Liver (tissue), 9 donors: ENCODE measurements around the gene PPP1R13B. TPM values are rescaled to one million over a fixed set of nuclear protein-coding genes. Genes with fewer than 3 reads are reported as not detected.

Source experiments
- DNase-seq: peaks from one replicate; pipeline ENCODE4 v3.0.0-alpha.2; 2017; ENCODE audit warnings: low spot score
- H3K27ac ChIP-seq, 2 donors: one replicate each; pipeline ENCODE4 v1.7.0; 2013; ENCODE audit warnings: inconsistent platforms in 2 of 2, low read length in 2 of 2, control low read depth in 1 of 2, low read depth in 1 of 2, mild to moderate bottlenecking in 1 of 2
- H3K27me3 ChIP-seq, 4 donors: one replicate each; pipeline versions ENCODE4 v1.6.1 to v1.7.0; 2013; ENCODE audit warnings: low read length in 3 of 4, inconsistent platforms in 1 of 4, mild to moderate bottlenecking in 1 of 4, moderate library complexity in 1 of 4; ENCODE audit not compliant: control insufficient read depth in 4 of 4, insufficient read depth in 4 of 4
- H3K36me3 ChIP-seq, 4 donors: one replicate each; pipeline versions ENCODE4 v1.6.1 to v1.7.0; 2013; ENCODE audit warnings: low read length in 3 of 4, mild to moderate bottlenecking in 3 of 4, low read depth in 1 of 4, moderate library complexity in 1 of 4; ENCODE audit not compliant: control insufficient read depth in 4 of 4, insufficient read depth in 3 of 4
- H3K4me1 ChIP-seq, 4 donors: one replicate each; pipeline versions ENCODE4 v1.6.1 to v1.7.0; 2013; ENCODE audit warnings: low read length in 3 of 4, mild to moderate bottlenecking in 3 of 4, moderate library complexity in 1 of 4; ENCODE audit not compliant: control insufficient read depth in 4 of 4, insufficient read depth in 4 of 4
- H3K4me3 ChIP-seq, 3 donors: one replicate each; pipeline versions ENCODE4 v1.6.1 to v1.7.0; 2013; ENCODE audit warnings: low read length in 3 of 3, control low read depth in 1 of 3, low read depth in 1 of 3, mild to moderate bottlenecking in 1 of 3
- H3K9ac ChIP-seq, 2 donors: one replicate each; pipeline ENCODE4 v1.7.0; 2013; ENCODE audit warnings: low read length in 2 of 2, mild to moderate bottlenecking in 2 of 2, moderate library complexity in 2 of 2, control low read depth in 1 of 2, low read depth in 1 of 2
- H3K9me3 ChIP-seq, 4 donors: one replicate each; pipeline versions ENCODE4 v1.6.1 to v1.7.0; 2013; ENCODE audit warnings: low read length in 3 of 4; ENCODE audit not compliant: control insufficient read depth in 4 of 4
- EGR1 ChIP-seq, 2 donors: IDR thresholded peaks; 2 replicates each; pipeline ENCODE4 v1.6.1; 2016 to 2018; ENCODE audit warnings: antibody characterized with exemption in 2 of 2, low read depth in 2 of 2
- FOXA2 ChIP-seq: IDR thresholded peaks from 2 replicates; pipeline ENCODE4 v1.6.1; 2016; ENCODE audit warnings: antibody characterized with exemption
- GABPA ChIP-seq, 2 donors: IDR thresholded peaks in 1 of 2; conservative IDR thresholded peaks in 1 of 2; 2 replicates each; pipeline ENCODE4 v1.6.1; 2016; ENCODE audit warnings: antibody characterized with exemption in 2 of 2, mild to moderate bottlenecking in 1 of 2, moderate library complexity in 1 of 2
- HNF4A ChIP-seq, 2 donors: conservative IDR thresholded peaks; 2 replicates each; pipeline ENCODE4 v1.6.1; 2016; ENCODE audit warnings: antibody characterized with exemption in 2 of 2, mild to moderate bottlenecking in 2 of 2
- HNF4G ChIP-seq: IDR thresholded peaks from 2 replicates; pipeline ENCODE4 v1.6.1; 2016; ENCODE audit warnings: antibody characterized with exemption
- RAD21 ChIP-seq, 2 donors: IDR thresholded peaks; 2 replicates each; pipeline ENCODE4 v1.6.1; 2016; ENCODE audit warnings: antibody characterized with exemption in 2 of 2, mild to moderate bottlenecking in 2 of 2
- RXRA ChIP-seq, 2 donors: IDR thresholded peaks; 2 replicates each; pipeline ENCODE4 v1.6.1; 2017 to 2018; ENCODE audit warnings: antibody characterized with exemption in 2 of 2, mild to moderate bottlenecking in 1 of 2
- TAF1 ChIP-seq: conservative IDR thresholded peaks from 2 replicates; pipeline ENCODE4 v1.6.1; 2016; ENCODE audit warnings: antibody characterized with exemption, mild to moderate bottlenecking
- WGBS: extraction: QIAGEN DNeasy Blood & Tissue Kit; methylation state at CpG from one replicate; pipeline ENCODE4 v1.1.7; 2013; 5-methylcytosine and 5-hydroxymethylcytosine counted together
- polyA plus RNA-seq, 2 donors: library from polyadenylated mRNA; stranded (reverse) in 1 of 2; unstranded in 1 of 2; fragments of 200-250 nt in 1 of 2; fragments of >200 nt in 1 of 2; fragmentation: Nextera tagmentation in 1 of 2; extraction: Ambion mirVana in 1 of 2; gene quantifications; one replicate each; pipeline versions ENCODE4 v1.2.1 to v1.2.3, GENCODE V29; 2013 to 2015
- total RNA-seq, 2 donors: library from RNA; depleted of rRNA; stranded (reverse); fragments of >200 nt; gene quantifications; one replicate each; pipeline ENCODE4 v1.2.3, GENCODE V29; 2014
- TF ChIP-seq, protein P1 (sequence below): IDR thresholded peaks from 2 replicates; pipeline ENCODE4 v1.6.1; 2016; ENCODE audit warnings: antibody characterized with exemption, mild to moderate bottlenecking
- TF ChIP-seq, protein P2 (sequence below): fragments of 150-350 bp; IDR thresholded peaks from 2 replicates; pipeline ENCODE4 v1.5.1; 2017; ENCODE audit warnings: improper control_type of control experiment, low read depth, low read length; ENCODE audit not compliant: missing input control
- TF ChIP-seq, protein P3 (sequence below): IDR thresholded peaks from 2 replicates; pipeline ENCODE4 v1.6.1; 2016; ENCODE audit warnings: antibody characterized with exemption
- donor health status: healthy.
- donor health status: healthy.
- donor health status: healthy.
- donor health status: healthy.
- donor health status: healthy.

Gene PPP1R13B
- total and polyA plus RNA-seq, 4 donors = 3.2 to 15.1 (median 5.1) TPM

DNA sequence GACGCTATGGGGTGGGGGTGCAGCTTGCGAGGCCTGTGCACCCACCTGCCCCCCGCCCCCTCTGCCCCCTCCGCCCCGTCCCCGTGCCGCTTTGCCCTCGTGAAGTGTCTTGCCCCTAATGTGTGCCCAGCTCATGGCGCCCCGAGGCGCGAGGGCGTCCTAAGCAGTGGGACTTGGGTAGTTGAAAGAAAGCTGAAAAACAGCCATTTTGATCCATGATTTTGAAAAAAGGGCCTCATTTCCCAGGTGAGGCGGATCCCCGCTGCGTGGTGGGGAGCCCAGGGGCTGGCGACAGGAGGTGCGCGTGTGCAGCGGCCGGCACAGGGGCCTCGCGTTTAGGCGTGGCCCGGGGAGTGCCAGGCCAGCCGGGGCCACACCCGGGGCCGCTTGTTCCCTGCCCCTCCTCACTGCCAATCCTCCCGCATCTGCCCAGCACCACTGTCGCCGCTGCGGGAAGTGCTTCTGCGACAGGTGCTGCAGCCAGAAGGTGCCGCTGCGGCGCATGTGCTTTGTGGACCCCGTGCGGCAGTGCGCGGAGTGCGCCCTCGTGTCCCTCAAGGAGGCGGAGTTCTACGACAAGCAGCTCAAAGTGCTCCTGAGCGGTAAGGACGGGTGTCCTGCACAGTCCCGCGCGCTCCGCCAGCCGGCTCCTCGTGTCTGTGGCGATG lies 119.9 kb downstream of the PPP1R13B start:
- TF ChIP-seq, protein P1, sequence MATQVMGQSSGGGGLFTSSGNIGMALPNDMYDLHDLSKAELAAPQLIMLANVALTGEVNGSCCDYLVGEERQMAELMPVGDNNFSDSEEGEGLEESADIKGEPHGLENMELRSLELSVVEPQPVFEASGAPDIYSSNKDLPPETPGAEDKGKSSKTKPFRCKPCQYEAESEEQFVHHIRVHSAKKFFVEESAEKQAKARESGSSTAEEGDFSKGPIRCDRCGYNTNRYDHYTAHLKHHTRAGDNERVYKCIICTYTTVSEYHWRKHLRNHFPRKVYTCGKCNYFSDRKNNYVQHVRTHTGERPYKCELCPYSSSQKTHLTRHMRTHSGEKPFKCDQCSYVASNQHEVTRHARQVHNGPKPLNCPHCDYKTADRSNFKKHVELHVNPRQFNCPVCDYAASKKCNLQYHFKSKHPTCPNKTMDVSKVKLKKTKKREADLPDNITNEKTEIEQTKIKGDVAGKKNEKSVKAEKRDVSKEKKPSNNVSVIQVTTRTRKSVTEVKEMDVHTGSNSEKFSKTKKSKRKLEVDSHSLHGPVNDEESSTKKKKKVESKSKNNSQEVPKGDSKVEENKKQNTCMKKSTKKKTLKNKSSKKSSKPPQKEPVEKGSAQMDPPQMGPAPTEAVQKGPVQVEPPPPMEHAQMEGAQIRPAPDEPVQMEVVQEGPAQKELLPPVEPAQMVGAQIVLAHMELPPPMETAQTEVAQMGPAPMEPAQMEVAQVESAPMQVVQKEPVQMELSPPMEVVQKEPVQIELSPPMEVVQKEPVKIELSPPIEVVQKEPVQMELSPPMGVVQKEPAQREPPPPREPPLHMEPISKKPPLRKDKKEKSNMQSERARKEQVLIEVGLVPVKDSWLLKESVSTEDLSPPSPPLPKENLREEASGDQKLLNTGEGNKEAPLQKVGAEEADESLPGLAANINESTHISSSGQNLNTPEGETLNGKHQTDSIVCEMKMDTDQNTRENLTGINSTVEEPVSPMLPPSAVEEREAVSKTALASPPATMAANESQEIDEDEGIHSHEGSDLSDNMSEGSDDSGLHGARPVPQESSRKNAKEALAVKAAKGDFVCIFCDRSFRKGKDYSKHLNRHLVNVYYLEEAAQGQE = no peak
- no peak for TF ChIP-seq FOXA2
- TF ChIP-seq RAD21 (IDR thresholded peaks at IDR 0.05) = no peak
- no peak for TF ChIP-seq RXRA (IDR thresholded peaks at IDR 0.05)
- TF ChIP-seq EGR1 (IDR thresholded peaks at IDR 0.05; ENCODE audit: low read depth in 2 of 2) = no peak
- no peak for TF ChIP-seq HNF4G
- WGBS = 88% methylated on average over 53 of the region's 53 CpGs
- Histone ChIP-seq H3K27me3 (no peaks in the 10 kb centered on the region), H3K4me3 (no peak overlapping the region), H3K36me3 (peaks cover 0 to 14% (median 9%) of the 10 kb centered on the region in 4 donors), H3K9me3 (no peaks in the 10 kb centered on the region), H3K27ac (no peak overlapping the region), H3K4me1 (peaks cover 0 to 20% (median 13%) of the 10 kb centered on the region in 4 donors), H3K9ac (no peak overlapping the region)
- DNase-seq = no peak

DNA sequence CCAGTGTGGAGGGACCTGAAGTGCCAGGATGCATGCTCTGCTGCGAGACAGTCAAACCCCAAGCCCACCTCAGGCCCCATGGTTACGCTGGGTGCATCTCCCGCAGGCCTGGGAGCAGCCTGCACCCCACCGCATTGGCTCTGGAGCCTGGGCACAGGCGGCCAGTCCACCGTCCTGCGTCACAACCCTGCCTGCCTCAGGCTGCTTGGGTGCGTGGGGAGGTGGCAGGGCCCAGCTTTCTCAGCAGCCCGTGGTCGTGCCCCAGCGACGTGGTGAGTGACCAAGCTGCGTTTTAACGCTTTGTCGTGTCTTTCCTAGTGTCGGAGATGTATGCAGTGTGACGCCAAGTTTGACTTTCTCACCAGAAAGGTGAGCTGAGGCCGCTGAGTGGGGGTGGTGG lies 120.9 kb downstream of the PPP1R13B start:
- TF ChIP-seq HNF4G (no peak), GABPA (IDR thresholded peaks at IDR 0.05 in 1 of 2, conservative IDR thresholded peaks at IDR 0.05 in 1 of 2) (no peak), TAF1 (no peak), HNF4A (conservative IDR thresholded peaks at IDR 0.05) (no peak)
- TF ChIP-seq, protein P2, sequence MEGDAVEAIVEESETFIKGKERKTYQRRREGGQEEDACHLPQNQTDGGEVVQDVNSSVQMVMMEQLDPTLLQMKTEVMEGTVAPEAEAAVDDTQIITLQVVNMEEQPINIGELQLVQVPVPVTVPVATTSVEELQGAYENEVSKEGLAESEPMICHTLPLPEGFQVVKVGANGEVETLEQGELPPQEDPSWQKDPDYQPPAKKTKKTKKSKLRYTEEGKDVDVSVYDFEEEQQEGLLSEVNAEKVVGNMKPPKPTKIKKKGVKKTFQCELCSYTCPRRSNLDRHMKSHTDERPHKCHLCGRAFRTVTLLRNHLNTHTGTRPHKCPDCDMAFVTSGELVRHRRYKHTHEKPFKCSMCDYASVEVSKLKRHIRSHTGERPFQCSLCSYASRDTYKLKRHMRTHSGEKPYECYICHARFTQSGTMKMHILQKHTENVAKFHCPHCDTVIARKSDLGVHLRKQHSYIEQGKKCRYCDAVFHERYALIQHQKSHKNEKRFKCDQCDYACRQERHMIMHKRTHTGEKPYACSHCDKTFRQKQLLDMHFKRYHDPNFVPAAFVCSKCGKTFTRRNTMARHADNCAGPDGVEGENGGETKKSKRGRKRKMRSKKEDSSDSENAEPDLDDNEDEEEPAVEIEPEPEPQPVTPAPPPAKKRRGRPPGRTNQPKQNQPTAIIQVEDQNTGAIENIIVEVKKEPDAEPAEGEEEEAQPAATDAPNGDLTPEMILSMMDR = no peak
- TF ChIP-seq, protein P1 = no peak
- TF ChIP-seq, protein P3, sequence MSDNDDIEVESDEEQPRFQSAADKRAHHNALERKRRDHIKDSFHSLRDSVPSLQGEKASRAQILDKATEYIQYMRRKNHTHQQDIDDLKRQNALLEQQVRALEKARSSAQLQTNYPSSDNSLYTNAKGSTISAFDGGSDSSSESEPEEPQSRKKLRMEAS = no peak
- WGBS = 95% methylated on average over 18 of the region's 18 CpGs
- Histone ChIP-seq H3K4me1 (peaks cover 0 to 20% (median 13%) of the 10 kb centered on the region in 4 donors), H3K4me3 (no peak overlapping the region), H3K27me3 (no peaks in the 10 kb centered on the region), H3K9ac (no peak overlapping the region), H3K9me3 (no peaks in the 10 kb centered on the region), H3K27ac (no peak overlapping the region), H3K36me3 (peaks cover 0 to 11% (median 6%) of the 10 kb centered on the region in 4 donors)
- no peak for DNase-seq
